GM12878 (cell line): Measurements from ENCODE around the gene GJA5. TPM values are rescaled to one million over a fixed set of nuclear protein-coding genes. Genes with fewer than 3 reads are reported as not detected.

Experiments
- ATAC-seq: fragments of 200-7000 bp; cut with Tn5 transposase; 3 replicates; pipeline ENCODE4 v1.9.1; 2020; ENCODE audit warnings: mild to moderate bottlenecking, moderate library complexity
- BruUV-seq: library from RNA; stranded (reverse); fragments of 400-500 nt; replicated peaks from 2 replicates; lab custom pipeline; 2021; lab: Mats Ljungman, UMichigan
- CTCF ChIA-PET: fragments of 300-600 bp; sonication (Branson Sonifier 250); formaldehyde crosslinking; extraction: SDS; loops from one replicate; lab custom pipeline; 2021; ENCODE audit warnings: inconsistent platforms; lab: Yijun Ruan, JAX
- POLR2A ChIA-PET: fragments of 350-600 bp; formaldehyde crosslinking; extraction: SDS; loops from one replicate; lab custom pipeline; 2021; ENCODE audit warnings: inconsistent platforms; lab: Charles Lee
- RAD21 ChIA-PET: fragments of 300-600 bp; sonication (Branson Sonifier 250); formaldehyde crosslinking; loops from one replicate; lab custom pipeline; 2023; ENCODE audit warnings: antibody characterized with exemption; ENCODE audit not compliant: unreplicated experiment; lab: Charles Lee
- SMC1A ChIA-PET: fragments of 300-600 bp; sonication (Branson Sonifier 250); formaldehyde crosslinking; loops from one replicate; lab custom pipeline; 2023; ENCODE audit not compliant: unreplicated experiment, uncharacterized antibody; lab: Charles Lee
- DNase-seq: peaks from one replicate; pipeline ENCODE4 v3.0.0-alpha.2; 2011; ENCODE audit warnings: low read depth, low spot score
- FAIRE-seq: peaks from 3 replicates; lab custom pipeline; 2011; peaks lifted over from hg19 to GRCh38; lab: Jason Lieb, UNC
- H2AFZ ChIP-seq: 2 replicates; pipeline ENCODE4 v1.6.0; 2011; ENCODE audit warnings: low read depth, low read length, control low read depth; ENCODE audit not compliant: control insufficient read depth
- H3K27ac ChIP-seq: 2 replicates; pipeline ENCODE4 v1.5.1; 2011; ENCODE audit warnings: control low read depth; ENCODE audit not compliant: control insufficient read depth, insufficient read depth
- H3K27me3 ChIP-seq, 2 experiments: replicated peaks in 1 of 2; 2 replicates each; pipeline versions ENCODE4 v1.6.0 to v1.6.1; 2011; ENCODE audit warnings: low read length in 1 of 2; ENCODE audit not compliant: control insufficient read depth in 2 of 2, insufficient read depth in 2 of 2
- H3K36me3 ChIP-seq, 2 experiments: 2 replicates each; pipeline ENCODE4 v1.5.1; 2011; ENCODE audit warnings: low read length in 1 of 2; ENCODE audit not compliant: control insufficient read depth in 2 of 2, insufficient read depth in 2 of 2
- H3K4me1 ChIP-seq: 2 replicates; pipeline ENCODE4 v1.6.1; 2011; ENCODE audit warnings: mild to moderate bottlenecking, low read length, moderate library complexity, mixed read lengths; ENCODE audit not compliant: control insufficient read depth, insufficient read depth
- H3K4me2 ChIP-seq: 2 replicates; pipeline ENCODE4 v1.6.0; 2011; ENCODE audit warnings: control low read depth; ENCODE audit not compliant: control insufficient read depth, insufficient read depth
- H3K4me3 ChIP-seq: fragments of 200-600 bp; sonication (generic); 2 replicates; pipeline ENCODE4 v1.5.1; 2016
- H3K79me2 ChIP-seq: 2 replicates; pipeline ENCODE4 v1.6.0; 2011; ENCODE audit warnings: low read length; ENCODE audit not compliant: control insufficient read depth, insufficient read depth
- H3K9ac ChIP-seq: 2 replicates; pipeline ENCODE4 v1.8.0; 2011; ENCODE audit warnings: low read length, control low read depth, mixed read lengths; ENCODE audit not compliant: control insufficient read depth, insufficient read depth
- H3K9me3 ChIP-seq: replicated peaks from 3 replicates; pipeline ENCODE4 v1.5.1; 2011; ENCODE audit warnings: mild to moderate bottlenecking, low read length; ENCODE audit not compliant: control insufficient read depth, insufficient read depth
- H4K20me1 ChIP-seq: 2 replicates; pipeline ENCODE4 v1.6.0; 2011; ENCODE audit not compliant: control insufficient read depth, insufficient read depth
- CHD4 ChIP-seq: fragments of 200-600 bp; sonication (generic); IDR thresholded peaks from 2 replicates; pipeline ENCODE4 v1.6.1; 2016; ENCODE audit warnings: mild to moderate bottlenecking
- CTCF ChIP-seq, 3 experiments: IDR thresholded peaks in 2 of 3; conservative IDR thresholded peaks in 1 of 3; 2 replicates each; pipeline ENCODE4 v1.5.1; 2011; ENCODE audit warnings: low read depth in 3 of 3, low read length in 3 of 3, mild to moderate bottlenecking in 3 of 3, control low read depth in 2 of 3, moderate library complexity in 2 of 3, inconsistent platforms in 1 of 3, mixed read lengths in 1 of 3; ENCODE audit not compliant: control insufficient read depth in 2 of 3, insufficient read depth in 1 of 3; ENCODE audit errors: extremely low read depth in 1 of 3
- EP300 ChIP-seq, 2 experiments: fragments of 150-350 bp in 1 of 2; IDR thresholded peaks; 2 replicates each; pipeline ENCODE4 v1.6.1; 2011 to 2012; ENCODE audit warnings: low read depth in 2 of 2, low read length in 2 of 2, borderline replicate concordance in 1 of 2, improper control_type of control experiment in 1 of 2, inconsistent platforms in 1 of 2; ENCODE audit not compliant: control insufficient read depth in 1 of 2
- GATAD2B ChIP-seq: fragments of 450-650 bp; conservative IDR thresholded peaks from 2 replicates; pipeline ENCODE4 v1.6.1; 2017; ENCODE audit warnings: low read depth, mild to moderate bottlenecking, moderate library complexity
- HDAC6 ChIP-seq: fragments of 200-600 bp; sonication (generic); IDR thresholded peaks from one replicate; pipeline ENCODE4 v1.8.0; 2017; ENCODE audit warnings: antibody characterized with exemption; ENCODE audit not compliant: unreplicated experiment
- NFIC ChIP-seq: IDR thresholded peaks from 2 replicates; pipeline ENCODE4 v1.6.1; 2012; ENCODE audit warnings: low read depth, mild to moderate bottlenecking, inconsistent platforms, low read length, moderate library complexity
- NFXL1 ChIP-seq: fragments of 450-650 bp; IDR thresholded peaks from 2 replicates; pipeline ENCODE4 v1.6.1; 2017; ENCODE audit warnings: antibody characterized with exemption, mild to moderate bottlenecking, borderline replicate concordance
- NFYA ChIP-seq: IDR thresholded peaks from 2 replicates; pipeline ENCODE4 v1.6.1; 2011; ENCODE audit warnings: low read depth, mild to moderate bottlenecking, low read length, improper control_type of control experiment, borderline replicate concordance
- NR2C1 ChIP-seq: fragments of 450-650 bp; IDR thresholded peaks from 2 replicates; pipeline ENCODE4 v1.6.1; 2017; ENCODE audit warnings: antibody characterized with exemption, mild to moderate bottlenecking, moderate library complexity
- PAX5 ChIP-seq: IDR thresholded peaks from 2 replicates; pipeline ENCODE4 v1.6.1; 2011; ENCODE audit warnings: low read depth, low read length, borderline replicate concordance
- RELA ChIP-seq: fragments of 450-650 bp; IDR thresholded peaks from 2 replicates; pipeline ENCODE4 v1.8.0; 2014; ENCODE audit warnings: borderline replicate concordance; ENCODE audit not compliant: partially characterized antibody
- SMC3 ChIP-seq: IDR thresholded peaks from 2 replicates; pipeline ENCODE4 v1.6.1; 2011; ENCODE audit warnings: low read length, improper control_type of control experiment, borderline replicate concordance
- SPI1 ChIP-seq: IDR thresholded peaks from 2 replicates; pipeline ENCODE4 v1.6.1; 2011; ENCODE audit warnings: low read depth, mild to moderate bottlenecking, low read length, moderate library complexity, borderline replicate concordance; ENCODE audit not compliant: insufficient read depth
- SRF ChIP-seq, 2 experiments: IDR thresholded peaks; 2 replicates each; pipeline ENCODE4 v1.6.1; 2011; ENCODE audit warnings: low read depth in 2 of 2, low read length in 2 of 2, mild to moderate bottlenecking in 1 of 2, moderate library complexity in 1 of 2
- ZNF274 ChIP-seq: IDR thresholded peaks from one replicate; pipeline ENCODE4 v1.8.0; 2011; ENCODE audit not compliant: insufficient read length, insufficient read depth
- WGBS: methylation state at CpG from one replicate; pipeline ENCODE4 v1.1.6; 2016; ENCODE audit warnings: low lambda C conversion rate; ENCODE audit not compliant: insufficient replicate concordance, insufficient coverage; ENCODE audit errors: missing lambda C conversion rate; 5-methylcytosine and 5-hydroxymethylcytosine counted together
- in situ Hi-C: fragments of 300-500 bp; cut with MboI; formaldehyde crosslinking; loops from 9 replicates; pipeline ENCODE4 v1.14.3; 2018; ENCODE audit warnings: mixed read lengths
- intact Hi-C: fragments of 100-400 bp; cut with micrococcal nuclease; formaldehyde crosslinking; loops from one replicate; pipeline ENCODE4 v1.14.2; 2022; ENCODE audit not compliant: unreplicated experiment
- polyA plus RNA-seq, 11 experiments: library from polyadenylated mRNA; depleted of rRNA in 4 of 11; unstranded in 6 of 11; stranded (reverse) in 5 of 11; fragments of >200 nt; fragmentation: Nextera tagmentation in 4 of 11; fragmentation: Illumina TruSeq in 1 of 11; extraction: Ambion mirVana in 4 of 11; extraction: Trizol in 1 of 11; gene quantifications; 1 replicate in 1 of 11; 2 replicates in 10 of 11; pipeline versions ENCODE4 v1.2.1 to v1.2.3, GENCODE V29; 2011 to 2016; ENCODE audit warnings: inconsistent platforms in 2 of 11, missing spikeins in 2 of 11, low read depth in 1 of 11
- total RNA-seq, 4 experiments: library from RNA; depleted of rRNA in 3 of 4; stranded (reverse); fragments of >200 nt in 3 of 4; fragmentation: Illumina TruSeq in 1 of 4; extraction: Trizol in 1 of 4; gene quantifications; 2 replicates each; pipeline versions ENCODE4 v1.2.1 to v1.2.3, GENCODE V29; 2013 to 2021
- TF ChIP-seq, protein P1 (sequence below): fragments of 450-650 bp; IDR thresholded peaks from 2 replicates; pipeline ENCODE4 v1.6.1; 2016; ENCODE audit warnings: mild to moderate bottlenecking, moderate library complexity, borderline replicate concordance

Gene GJA5
- total and polyA plus RNA-seq, 10 of the 15 experiments (the other 5 are each of a cell fraction or from before 2014, with no cell fraction given) = not detected

- SMC1A ChIA-PET = no interaction called here
- CTCF ChIA-PET = no interaction called here
- DNase-seq (no peak), FAIRE-seq (no peak), ATAC-seq (no peak)
- WGBS = 13% methylated on average over 10 of the region's 10 CpGs
- Histone ChIP-seq H3K4me3 (no peak overlapping the region), H3K9me3 (no peaks in the 10 kb centered on the region), H3K79me2 (no peaks in the 10 kb centered on the region), H3K4me2 (no peak overlapping the region), H3K27me3 (peaks cover 0 to 3% of the 10 kb centered on the region in 2 experiments; a peak in 1 of 4 replicates), H4K20me1 (no peaks in the 10 kb centered on the region), H3K27ac (no peak overlapping the region), H3K36me3 (no peaks in the 10 kb centered on the region), H3K4me1 (no peaks in the 10 kb centered on the region), H2AFZ (no peak overlapping the region), H3K9ac (no peak overlapping the region)
- intact Hi-C loops (no loop called here), in situ Hi-C loops (no loop called here)
- RAD21 ChIA-PET = no interaction called here
- TF ChIP-seq PAX5 (no peak), HDAC6 (no peak), RELA (no peak), SRF (IDR thresholded peaks at IDR 0.05; ENCODE audit: low read depth in 2 of 2, low read length in 2 of 2) (no peak), ZNF274 (no peak), CHD4 (no peak), EP300 (IDR thresholded peaks at IDR 0.05; ENCODE audit: borderline replicate concordance in 1 of 2, control insufficient read depth in 1 of 2, low read depth in 2 of 2, low read length in 2 of 2) (no peak), SPI1 (no peak), GATAD2B (no peak), NR2C1 (no peak), CTCF (IDR thresholded peaks at IDR 0.05 in 2 of 3, conservative IDR thresholded peaks at IDR 0.05 in 1 of 3; ENCODE audit: control insufficient read depth in 2 of 3, extremely low read depth in 1 of 3, insufficient read depth in 1 of 3, low read depth in 3 of 3, low read length in 3 of 3) (no peak), SMC3 (no peak), NFYA (no peak), NFXL1 (no peak), NFIC (no peak)
- TF ChIP-seq, protein P1, sequence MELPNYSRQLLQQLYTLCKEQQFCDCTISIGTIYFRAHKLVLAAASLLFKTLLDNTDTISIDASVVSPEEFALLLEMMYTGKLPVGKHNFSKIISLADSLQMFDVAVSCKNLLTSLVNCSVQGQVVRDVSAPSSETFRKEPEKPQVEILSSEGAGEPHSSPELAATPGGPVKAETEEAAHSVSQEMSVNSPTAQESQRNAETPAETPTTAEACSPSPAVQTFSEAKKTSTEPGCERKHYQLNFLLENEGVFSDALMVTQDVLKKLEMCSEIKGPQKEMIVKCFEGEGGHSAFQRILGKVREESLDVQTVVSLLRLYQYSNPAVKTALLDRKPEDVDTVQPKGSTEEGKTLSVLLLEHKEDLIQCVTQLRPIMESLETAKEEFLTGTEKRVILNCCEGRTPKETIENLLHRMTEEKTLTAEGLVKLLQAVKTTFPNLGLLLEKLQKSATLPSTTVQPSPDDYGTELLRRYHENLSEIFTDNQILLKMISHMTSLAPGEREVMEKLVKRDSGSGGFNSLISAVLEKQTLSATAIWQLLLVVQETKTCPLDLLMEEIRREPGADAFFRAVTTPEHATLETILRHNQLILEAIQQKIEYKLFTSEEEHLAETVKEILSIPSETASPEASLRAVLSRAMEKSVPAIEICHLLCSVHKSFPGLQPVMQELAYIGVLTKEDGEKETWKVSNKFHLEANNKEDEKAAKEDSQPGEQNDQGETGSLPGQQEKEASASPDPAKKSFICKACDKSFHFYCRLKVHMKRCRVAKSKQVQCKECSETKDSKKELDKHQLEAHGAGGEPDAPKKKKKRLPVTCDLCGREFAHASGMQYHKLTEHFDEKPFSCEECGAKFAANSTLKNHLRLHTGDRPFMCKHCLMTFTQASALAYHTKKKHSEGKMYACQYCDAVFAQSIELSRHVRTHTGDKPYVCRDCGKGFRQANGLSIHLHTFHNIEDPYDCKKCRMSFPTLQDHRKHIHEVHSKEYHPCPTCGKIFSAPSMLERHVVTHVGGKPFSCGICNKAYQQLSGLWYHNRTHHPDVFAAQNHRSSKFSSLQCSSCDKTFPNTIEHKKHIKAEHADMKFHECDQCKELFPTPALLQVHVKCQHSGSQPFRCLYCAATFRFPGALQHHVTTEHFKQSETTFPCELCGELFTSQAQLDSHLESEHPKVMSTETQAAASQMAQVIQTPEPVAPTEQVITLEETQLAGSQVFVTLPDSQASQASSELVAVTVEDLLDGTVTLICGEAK = no peak
- POLR2A ChIA-PET = no interaction called here
- BruUV-seq = no TSS peak
These were observed 34.2 kb upstream of the GJA5 start for GRCh38 chr1:147794570-147794969.
